Osteocyte (in vitro differentiated cells): ENCODE results near the gene CST3. TPM values are rescaled to one million over a fixed set of nuclear protein-coding genes. Genes with fewer than 3 reads are reported as not detected.
A peak's percentile ranks its signal among the peaks of the same experiment; 100 is the strongest.

Experiments
- DNase-seq: peaks from one replicate; pipeline ENCODE4 v3.0.0; 2021; ENCODE audit warnings: mixed read lengths; ENCODE audit not compliant: unreplicated experiment; ENCODE audit errors: extremely low spot score
- H3K27ac Mint-ChIP-seq: one replicate; pipeline ENCODE4 v1.8.0; 2021; ENCODE audit warnings: mild to moderate bottlenecking, mixed read lengths; ENCODE audit not compliant: unreplicated experiment
- H3K27me3 Mint-ChIP-seq: one replicate; pipeline ENCODE4 v1.8.0; 2021; ENCODE audit warnings: mixed read lengths; ENCODE audit not compliant: unreplicated experiment
- H3K36me3 Mint-ChIP-seq: one replicate; pipeline ENCODE4 v1.8.0; 2021; ENCODE audit warnings: mixed read lengths; ENCODE audit not compliant: unreplicated experiment
- H3K4me1 Mint-ChIP-seq: one replicate; pipeline ENCODE4 v1.8.0; 2021; ENCODE audit warnings: mixed read lengths; ENCODE audit not compliant: unreplicated experiment
- H3K4me3 Mint-ChIP-seq: one replicate; pipeline ENCODE4 v1.8.0; 2021; ENCODE audit warnings: mild to moderate bottlenecking, moderate library complexity, mixed read lengths; ENCODE audit not compliant: unreplicated experiment
- H3K9me3 Mint-ChIP-seq: one replicate; pipeline ENCODE4 v1.8.0; 2021; ENCODE audit warnings: mixed read lengths; ENCODE audit not compliant: unreplicated experiment
- total RNA-seq: library from RNA; stranded (reverse); gene quantifications from 2 replicates; pipeline ENCODE4 v1.2.1, GENCODE V29; 2021
- TF ChIP-seq, protein P1 (sequence below): fragments of 200-600 bp; sonication (generic); IDR thresholded peaks from 2 replicates; pipeline ENCODE4 v1.5.0; 2021; ENCODE audit warnings: antibody characterized with exemption, mild to moderate bottlenecking, moderate library complexity

The CST3 gene
- total RNA-seq, 1 donor from 2014 or later: 710 TPM

DNA sequence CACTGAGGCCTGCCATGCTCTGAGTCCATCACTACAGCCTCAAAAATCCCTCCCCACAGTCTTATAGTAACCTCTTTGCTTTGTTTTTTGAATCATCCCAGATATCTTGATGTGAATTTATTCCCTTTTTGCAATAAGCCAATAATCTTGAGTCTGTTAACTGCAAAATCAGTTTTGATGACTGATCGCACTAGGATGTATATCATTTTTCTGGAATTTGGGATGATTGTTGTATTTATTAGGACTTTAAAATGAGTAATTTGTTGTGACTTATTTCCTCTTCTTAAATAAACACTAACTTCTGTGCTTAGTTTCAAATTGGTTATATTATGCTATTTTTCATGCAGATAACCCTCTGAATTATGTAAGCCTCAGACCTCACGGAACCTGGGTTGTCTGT, 45.5 kb upstream of the CST3 start:
- no peaks in the 10 kb centered on the region for H3K9me3 Mint-ChIP-seq
- no peaks in the 10 kb centered on the region for H3K36me3 Mint-ChIP-seq
- DNase-seq: no peak
- no peak overlapping the region for H3K27ac Mint-ChIP-seq
- TF ChIP-seq, protein P1, sequence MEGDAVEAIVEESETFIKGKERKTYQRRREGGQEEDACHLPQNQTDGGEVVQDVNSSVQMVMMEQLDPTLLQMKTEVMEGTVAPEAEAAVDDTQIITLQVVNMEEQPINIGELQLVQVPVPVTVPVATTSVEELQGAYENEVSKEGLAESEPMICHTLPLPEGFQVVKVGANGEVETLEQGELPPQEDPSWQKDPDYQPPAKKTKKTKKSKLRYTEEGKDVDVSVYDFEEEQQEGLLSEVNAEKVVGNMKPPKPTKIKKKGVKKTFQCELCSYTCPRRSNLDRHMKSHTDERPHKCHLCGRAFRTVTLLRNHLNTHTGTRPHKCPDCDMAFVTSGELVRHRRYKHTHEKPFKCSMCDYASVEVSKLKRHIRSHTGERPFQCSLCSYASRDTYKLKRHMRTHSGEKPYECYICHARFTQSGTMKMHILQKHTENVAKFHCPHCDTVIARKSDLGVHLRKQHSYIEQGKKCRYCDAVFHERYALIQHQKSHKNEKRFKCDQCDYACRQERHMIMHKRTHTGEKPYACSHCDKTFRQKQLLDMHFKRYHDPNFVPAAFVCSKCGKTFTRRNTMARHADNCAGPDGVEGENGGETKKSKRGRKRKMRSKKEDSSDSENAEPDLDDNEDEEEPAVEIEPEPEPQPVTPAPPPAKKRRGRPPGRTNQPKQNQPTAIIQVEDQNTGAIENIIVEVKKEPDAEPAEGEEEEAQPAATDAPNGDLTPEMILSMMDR: no peak
- peaks cover 31% of the 10 kb centered on the region for H3K27me3 Mint-ChIP-seq
- no peaks in the 10 kb centered on the region for H3K4me1 Mint-ChIP-seq
- no peak overlapping the region for H3K4me3 Mint-ChIP-seq

DNA sequence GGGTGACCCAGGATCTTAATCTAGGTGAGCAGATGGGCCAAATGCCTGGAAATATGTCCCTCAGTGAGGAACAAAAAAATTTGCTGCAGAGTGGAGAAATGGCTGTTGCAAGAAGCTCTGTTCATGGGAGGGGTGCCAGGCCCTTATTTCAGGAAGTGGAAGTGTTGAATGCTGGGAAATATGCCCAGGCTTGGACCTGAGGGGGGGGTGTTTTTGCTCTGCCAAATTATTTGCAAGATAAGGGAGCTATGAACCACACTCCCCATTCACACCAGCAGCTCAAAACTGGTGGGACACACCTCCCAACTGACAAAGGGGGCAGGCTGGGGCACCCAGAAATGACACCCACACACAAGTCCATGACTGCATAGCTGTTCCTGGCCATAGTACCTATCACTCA, 42.4 kb upstream of the CST3 start:
- peak; percentile 57 for DNase-seq
- Mint-ChIP-seq H3K4me3 (no peak overlapping the region), H3K9me3 (no peaks in the 10 kb centered on the region), H3K27ac (no peak overlapping the region), H3K4me1 (no peaks in the 10 kb centered on the region), H3K27me3 (peaks cover 60% of the 10 kb centered on the region), H3K36me3 (no peaks in the 10 kb centered on the region)
- TF ChIP-seq, protein P1: no peak

DNA sequence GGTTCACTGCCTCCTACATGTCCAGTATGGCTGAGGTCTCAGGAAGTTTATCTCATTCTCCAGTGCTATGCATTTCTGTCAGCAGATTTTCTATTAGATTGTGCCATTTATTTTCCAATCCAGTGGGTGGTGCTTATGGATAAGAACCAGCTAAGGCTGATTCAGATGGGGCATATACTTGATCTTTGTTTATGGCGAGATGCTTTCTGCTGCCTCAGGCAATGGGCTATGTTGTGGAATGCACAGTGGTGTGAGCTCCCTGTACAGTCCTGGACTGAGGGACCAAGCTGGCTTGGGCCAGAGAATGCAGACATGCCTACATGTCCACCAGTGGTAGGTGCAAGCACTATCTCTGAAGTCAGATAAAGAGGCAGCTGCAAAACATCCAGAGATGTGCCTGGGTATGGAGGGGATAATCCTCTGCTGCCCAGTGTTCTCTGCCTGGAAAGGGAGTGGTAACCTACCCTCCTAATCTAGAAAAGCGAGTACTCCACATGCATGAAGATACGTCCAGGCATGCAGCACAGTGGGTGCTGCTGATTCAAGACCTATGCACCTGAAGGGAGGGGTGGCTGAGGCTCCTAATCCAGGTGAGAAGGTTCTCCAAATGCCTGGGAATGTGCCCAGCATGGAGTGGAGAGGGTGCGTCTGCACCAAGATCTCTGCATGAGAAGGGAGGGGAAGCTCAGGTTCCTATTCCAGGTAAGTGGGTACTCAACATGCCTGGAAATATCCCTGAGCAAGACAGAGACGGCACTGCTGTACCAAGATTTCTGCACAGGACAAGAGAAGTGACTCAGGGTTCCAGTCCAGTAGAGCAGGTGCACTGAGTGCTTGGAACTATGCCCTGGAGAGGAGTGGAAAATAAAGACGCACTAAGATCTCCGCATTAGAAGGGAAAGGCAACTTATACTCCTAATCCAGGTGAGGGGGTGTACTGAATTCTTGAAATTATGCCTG, 41.7 kb upstream of the CST3 start:
- H3K4me3 Mint-ChIP-seq: no peak overlapping the region
- H3K4me1 Mint-ChIP-seq: no peaks in the 10 kb centered on the region
- H3K27me3 Mint-ChIP-seq: peaks cover 60% of the 10 kb centered on the region
- H3K27ac Mint-ChIP-seq: no peak overlapping the region
- no peaks in the 10 kb centered on the region for H3K9me3 Mint-ChIP-seq
- TF ChIP-seq, protein P1: no peak
- peak; percentile 54 for DNase-seq
- H3K36me3 Mint-ChIP-seq: no peaks in the 10 kb centered on the region

DNA sequence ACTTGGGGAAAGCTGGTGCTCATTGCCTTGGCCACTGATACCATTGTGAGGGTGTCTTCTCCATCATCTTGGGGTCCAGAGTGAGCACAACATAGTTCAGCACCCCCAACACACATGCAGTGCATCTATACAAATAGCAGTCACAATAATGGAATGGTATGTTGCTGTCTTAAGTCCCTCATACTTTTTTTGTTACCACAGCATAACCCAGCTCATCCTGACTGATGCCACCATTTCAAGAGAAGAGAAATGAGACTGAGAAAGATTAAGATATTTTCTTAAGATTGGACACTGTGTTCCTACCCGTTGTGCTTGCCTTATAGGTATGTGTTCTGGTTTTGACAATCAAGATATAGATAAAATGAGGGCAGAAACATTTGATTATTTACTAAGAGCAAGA, 35.5 kb upstream of the CST3 start:
- TF ChIP-seq, protein P1: no peak
- H3K4me1 Mint-ChIP-seq: no peaks in the 10 kb centered on the region
- H3K9me3 Mint-ChIP-seq: no peaks in the 10 kb centered on the region

DNA sequence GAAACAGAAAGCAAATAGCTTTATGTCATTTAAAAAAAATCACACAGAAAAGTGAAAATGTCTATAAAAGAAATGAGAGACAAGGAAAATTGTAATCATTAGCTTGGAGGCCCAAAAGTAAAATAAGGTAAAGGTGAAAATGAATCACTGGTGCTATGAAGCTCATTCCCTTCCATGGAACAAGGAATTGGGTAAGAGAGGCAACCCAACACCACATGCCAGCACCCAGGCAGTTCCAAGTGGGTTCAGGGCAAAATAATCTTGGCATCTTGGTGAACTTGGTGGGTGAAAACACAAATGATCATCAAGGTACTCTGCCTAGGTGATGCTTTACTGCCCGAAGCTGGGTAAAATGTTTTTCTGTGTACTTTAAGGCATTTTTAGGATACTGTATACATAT, 34.4 kb upstream of the CST3 start:
- H3K4me3 Mint-ChIP-seq: no peak overlapping the region
- TF ChIP-seq, protein P1: no peak
- no peak overlapping the region for H3K27ac Mint-ChIP-seq
- H3K9me3 Mint-ChIP-seq: no peaks in the 10 kb centered on the region
- H3K27me3 Mint-ChIP-seq: peaks cover 32% of the 10 kb centered on the region
- DNase-seq: no peak
- no peaks in the 10 kb centered on the region for H3K4me1 Mint-ChIP-seq
- H3K36me3 Mint-ChIP-seq: no peaks in the 10 kb centered on the region

More for the DNA sequence above, 35.5 kb upstream of the CST3 start:
- H3K36me3 Mint-ChIP-seq: no peaks in the 10 kb centered on the region
- H3K27me3 Mint-ChIP-seq: peaks cover 41% of the 10 kb centered on the region
- no peak overlapping the region for H3K27ac Mint-ChIP-seq
- no peak for DNase-seq
- no peak overlapping the region for H3K4me3 Mint-ChIP-seq
